ENCODE results near the gene EVA1B. TPM values are rescaled to one million over a fixed set of nuclear protein-coding genes. Genes with fewer than 3 reads are reported as not detected.

EVA1B gene
- total and polyA plus RNA-seq, 10 of the 15 experiments (the other 5 are each of a cell fraction or from before 2014, with no cell fraction given), result 0.15 to 6.4 (median 3.0) TPM; not detected in 2

- BruUV-seq (replicated peaks), result no TSS peak
- POLR2A ChIA-PET, result interaction anchor here (1.6 to 2.6 kb wide), 2 partner anchors 16 to 45 kb away, joined by 3 to 15 read pairs; no protein-coding TSS in a partner anchor
- Histone ChIP-seq H3K27ac (ENCODE audit: control insufficient read depth, insufficient read depth) (peak overlapping the region; percentile 27; the same call in 1 of the 2 replicates), H3K4me2 (ENCODE audit: control insufficient read depth, insufficient read depth) (no peak overlapping the region), H4K20me1 (ENCODE audit: control insufficient read depth, insufficient read depth) (no peaks in the 10 kb centered on the region), H3K4me3 (no peak overlapping the region), H3K9me3 (replicated peaks; ENCODE audit: control insufficient read depth, insufficient read depth, low read length) (no peaks in the 10 kb centered on the region), H2AFZ (ENCODE audit: control insufficient read depth, low read depth, low read length) (no peak overlapping the region), H3K36me3 (ENCODE audit: control insufficient read depth in 2 of 2, insufficient read depth in 2 of 2, low read length in 1 of 2) (peaks cover 15 to 25% of the 10 kb centered on the region in 2 experiments; a peak in 3 of 4 replicates), H3K79me2 (ENCODE audit: control insufficient read depth, insufficient read depth, low read length) (no peaks in the 10 kb centered on the region; the same call in 1 of the 2 replicates), H3K4me1 (ENCODE audit: control insufficient read depth, insufficient read depth, low read length) (peaks cover 37% of the 10 kb centered on the region), H3K27me3 (replicated peaks in 1 of 2; ENCODE audit: control insufficient read depth in 2 of 2, insufficient read depth in 2 of 2, low read length in 1 of 2) (no peaks in the 10 kb centered on the region), H3K9ac (ENCODE audit: control insufficient read depth, insufficient read depth, low read length) (no peak overlapping the region)
- intact Hi-C loops (cut with micrococcal nuclease; ENCODE audit: unreplicated experiment), result no loop called here
- RAD21 ChIA-PET (ENCODE audit: unreplicated experiment), result interaction anchor here (1.4 to 1.6 kb wide), 2 partner anchors 18 to 38 kb away, joined by 3 to 6 read pairs; no protein-coding TSS in a partner anchor
- FAIRE-seq (no peak), DNase-seq (ENCODE audit: low read depth, low spot score) (no peak), ATAC-seq (no peak)
- CTCF ChIA-PET, result interaction anchor here (0.6 to 13.5 kb wide), 5 partner anchors 9 to 69 kb away, joined by 3 to 157 read pairs (median 6); partner anchors contain the start of gene LSM10
- in situ Hi-C loops (cut with MboI), result no loop called here
- SMC1A ChIA-PET (ENCODE audit: uncharacterized antibody, unreplicated experiment), result interaction anchor here (1.2 to 3.6 kb wide), 4 partner anchors 9 to 68 kb away, joined by 3 to 24 read pairs (median 7); no protein-coding TSS in a partner anchor
- WGBS (ENCODE audit: insufficient coverage, insufficient replicate concordance, low lambda C conversion rate, missing lambda C conversion rate), result 93% methylated on average over 14 of the region's 14 CpGs
- TF ChIP-seq SPI1 (IDR thresholded peaks at IDR 0.05; ENCODE audit: borderline replicate concordance, insufficient read depth, low read depth, low read length) (peak; percentile 20; the same call in 1 of the 2 replicates), EED (IDR thresholded peaks at IDR 0.05; ENCODE audit: low read depth) (no peak)
Measured at GRCh38 chr1:36351227-36351977, 28.0 kb upstream of the EVA1B start.

- Histone ChIP-seq H3K27me3 (replicated peaks in 1 of 2; ENCODE audit: control insufficient read depth in 2 of 2, insufficient read depth in 2 of 2, low read length in 1 of 2) (no peaks in the 10 kb centered on the region), H3K36me3 (ENCODE audit: control insufficient read depth in 2 of 2, insufficient read depth in 2 of 2, low read length in 1 of 2) (peaks cover 16 to 25% of the 10 kb centered on the region in 2 experiments; a peak in 3 of 4 replicates), H3K79me2 (ENCODE audit: control insufficient read depth, insufficient read depth, low read length) (no peaks in the 10 kb centered on the region; the same call in 1 of the 2 replicates), H3K4me3 (no peak overlapping the region), H2AFZ (ENCODE audit: control insufficient read depth, low read depth, low read length) (no peak overlapping the region), H3K9ac (ENCODE audit: control insufficient read depth, insufficient read depth, low read length) (no peak overlapping the region), H4K20me1 (ENCODE audit: control insufficient read depth, insufficient read depth) (no peaks in the 10 kb centered on the region), H3K9me3 (replicated peaks; ENCODE audit: control insufficient read depth, insufficient read depth, low read length) (no peaks in the 10 kb centered on the region), H3K4me2 (ENCODE audit: control insufficient read depth, insufficient read depth) (no peak overlapping the region), H3K4me1 (ENCODE audit: control insufficient read depth, insufficient read depth, low read length) (peaks cover 37% of the 10 kb centered on the region), H3K27ac (ENCODE audit: control insufficient read depth, insufficient read depth) (peak overlapping the region; percentile 79)
- CTCF ChIA-PET, result interaction anchor here (1.4 to 13.5 kb wide), 3 partner anchors 9 to 69 kb away, joined by 5 to 157 read pairs (median 10); no protein-coding TSS in a partner anchor
- RAD21 ChIA-PET (ENCODE audit: unreplicated experiment), result interaction anchor here (1.4 to 1.6 kb wide), 2 partner anchors 18 to 39 kb away, joined by 3 to 6 read pairs; no protein-coding TSS in a partner anchor
- intact Hi-C loops (cut with micrococcal nuclease; ENCODE audit: unreplicated experiment) (no loop called here), in situ Hi-C loops (cut with MboI) (no loop called here)
- POLR2A ChIA-PET, result interaction anchor here (0.5 to 2.6 kb wide), 4 partner anchors 17 to 54 kb away, joined by 3 to 15 read pairs (median 6); no protein-coding TSS in a partner anchor
- SMC1A ChIA-PET (ENCODE audit: uncharacterized antibody, unreplicated experiment), result interaction anchor here (1.2 to 3.6 kb wide), 7 partner anchors 9 to 72 kb away, joined by 3 to 24 read pairs (median 7); partner anchors contain the start of gene LSM10
- WGBS (ENCODE audit: insufficient coverage, insufficient replicate concordance, low lambda C conversion rate, missing lambda C conversion rate), result 43% methylated on average over 13 of the region's 13 CpGs
- no TSS peak for BruUV-seq (replicated peaks)
- DNase-seq (ENCODE audit: low read depth, low spot score), result no peak
- FAIRE-seq, result no peak
- ATAC-seq, result peak; percentile 49
- TF ChIP-seq CBFB (IDR thresholded peaks at IDR 0.05; ENCODE audit: low read depth), result no peak
- TF ChIP-seq ZNF687 (IDR thresholded peaks at IDR 0.05), result peak; percentile 53; the same call in 1 of the 2 replicates
- TF ChIP-seq ZBTB4 (CRISPR knock-in tag; IDR thresholded peaks at IDR 0.05), result no peak
Measured at GRCh38 chr1:36350659-36351226, 27.3 kb upstream of the EVA1B start.

Measured in GM12878 (cell line).